Left lobe of liver (tissue), 2 donors: Measurements from ENCODE around the gene PLEKHM3. TPM values are rescaled to one million over a fixed set of nuclear protein-coding genes. Genes with fewer than 3 reads are reported as not detected.

Source experiments
- ATAC-seq: fragments of 200-7000 bp; cut with Tn5 transposase; one replicate; pipeline ENCODE4 v1.9.1; 2020; ENCODE audit warnings: mild to moderate bottlenecking, moderate library complexity
- DNase-seq: peaks from one replicate; pipeline ENCODE4 v3.0.0-alpha.2; 2020; ENCODE audit warnings: low spot score
- total RNA-seq: library from RNA; stranded (reverse); gene quantifications from one replicate; pipeline ENCODE4 v1.2.1, GENCODE V29; 2021
- donor health status: DM: no; HTN: no; CAD: no; lungs with moderate emphysema.
- donor health status: DM: no; HTN: yes; CAD: no.

Gene PLEKHM3
- total RNA-seq, 1 donor from 2014 or later = 8.5 TPM

DNA sequence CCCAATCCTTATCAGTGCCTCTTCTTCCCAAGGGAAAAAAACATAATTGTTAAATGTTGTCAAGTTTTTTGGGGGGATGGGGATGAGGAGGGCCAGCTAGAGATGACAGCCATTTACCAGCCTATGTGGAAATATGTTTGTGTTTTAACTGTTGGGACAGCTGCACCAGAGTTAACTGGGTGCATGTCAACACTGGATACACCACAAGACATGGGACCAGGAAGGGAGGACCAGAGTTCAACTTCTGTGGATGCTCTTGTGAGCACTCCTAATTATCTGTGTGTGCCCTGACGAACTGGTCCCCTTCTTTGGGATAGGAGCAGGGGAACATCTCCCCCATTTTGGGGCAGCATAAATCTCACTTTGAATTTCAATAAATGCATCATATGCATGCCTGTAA, 189.5 kb downstream of the PLEKHM3 start:
- DNase-seq = no peak
- ATAC-seq = peak; percentile 29

- ATAC-seq (no peak), DNase-seq (peak; percentile 16)
Measured at GRCh38 chr2:207833251-207833751, 192.0 kb downstream of the PLEKHM3 start.

GRCh38 chr2:207831584-207832248, 193.6 kb downstream of the PLEKHM3 start:
- ATAC-seq = peak; percentile 22
- peak; percentile 36 for DNase-seq

DNA sequence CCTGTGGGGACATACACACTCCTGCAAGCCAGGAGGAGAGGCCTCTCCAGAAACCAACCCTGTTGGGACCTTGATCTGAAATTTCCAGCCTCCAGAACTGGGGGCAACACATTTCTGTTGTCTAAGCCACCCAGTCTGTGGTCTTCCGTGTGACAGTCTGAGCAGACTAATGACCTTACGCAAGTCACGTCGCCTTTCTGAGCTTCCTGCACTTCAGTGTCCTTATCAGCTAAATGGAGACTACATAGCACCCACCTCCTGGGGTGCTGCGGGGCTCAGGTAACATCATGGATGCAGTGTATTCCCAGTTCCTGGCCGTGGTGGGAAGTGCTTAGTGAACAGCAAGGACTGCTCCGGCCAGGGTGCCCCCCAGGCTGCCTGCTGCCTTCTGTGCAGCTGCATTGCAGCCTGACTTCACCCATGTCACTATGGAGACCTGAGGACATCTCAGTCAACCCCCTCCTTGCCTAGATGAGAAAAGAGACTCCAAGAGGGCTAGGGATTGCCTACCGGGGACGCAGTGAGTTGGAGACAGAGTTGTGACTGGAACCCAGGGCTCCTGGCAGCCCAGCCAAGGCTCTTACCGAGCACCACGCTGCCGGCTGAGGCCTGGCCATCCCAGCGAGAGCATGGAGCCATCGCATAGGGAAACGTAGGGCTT, 194.4 kb downstream of the PLEKHM3 start:
- ATAC-seq = no peak
- DNase-seq = peak; percentile 40

DNA sequence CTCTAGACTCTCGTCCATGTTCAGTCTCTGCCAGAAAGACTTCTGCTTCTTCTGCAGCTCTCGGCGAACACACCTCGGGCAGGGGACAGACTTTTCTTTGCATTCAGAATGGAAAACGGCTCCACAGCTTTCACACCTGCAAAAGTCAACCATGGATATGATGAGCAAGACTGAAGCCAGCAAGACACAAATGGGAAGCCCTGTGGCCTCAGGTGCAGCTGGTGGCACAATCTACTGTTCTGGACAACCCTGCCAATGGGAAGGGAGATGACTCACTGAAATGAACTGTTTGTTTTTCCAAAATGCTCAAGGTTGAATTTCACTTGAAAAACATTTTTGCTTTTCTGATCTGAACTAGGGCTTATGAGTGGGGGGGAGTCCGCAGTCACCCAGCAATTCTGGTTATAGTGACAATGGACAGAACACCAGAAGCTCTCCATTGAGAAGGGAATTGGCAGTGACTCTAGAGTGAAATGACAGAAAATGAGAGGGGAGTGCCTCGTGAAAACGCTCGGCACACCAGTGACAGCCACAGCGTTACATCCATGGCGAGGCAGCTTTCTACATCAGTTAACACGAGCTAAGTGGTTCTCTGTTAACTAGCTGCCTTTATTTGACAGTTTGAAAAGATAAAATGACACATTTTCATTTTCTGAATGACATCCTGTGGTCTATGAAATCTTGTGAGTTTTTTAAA, 196.8 kb downstream of the PLEKHM3 start:
- DNase-seq (peak; percentile 60), ATAC-seq (peak; percentile 77)

- peak; percentile 43 for ATAC-seq
Measured at GRCh38 chr2:207825978-207826377, 199.3 kb downstream of the PLEKHM3 start.

DNA sequence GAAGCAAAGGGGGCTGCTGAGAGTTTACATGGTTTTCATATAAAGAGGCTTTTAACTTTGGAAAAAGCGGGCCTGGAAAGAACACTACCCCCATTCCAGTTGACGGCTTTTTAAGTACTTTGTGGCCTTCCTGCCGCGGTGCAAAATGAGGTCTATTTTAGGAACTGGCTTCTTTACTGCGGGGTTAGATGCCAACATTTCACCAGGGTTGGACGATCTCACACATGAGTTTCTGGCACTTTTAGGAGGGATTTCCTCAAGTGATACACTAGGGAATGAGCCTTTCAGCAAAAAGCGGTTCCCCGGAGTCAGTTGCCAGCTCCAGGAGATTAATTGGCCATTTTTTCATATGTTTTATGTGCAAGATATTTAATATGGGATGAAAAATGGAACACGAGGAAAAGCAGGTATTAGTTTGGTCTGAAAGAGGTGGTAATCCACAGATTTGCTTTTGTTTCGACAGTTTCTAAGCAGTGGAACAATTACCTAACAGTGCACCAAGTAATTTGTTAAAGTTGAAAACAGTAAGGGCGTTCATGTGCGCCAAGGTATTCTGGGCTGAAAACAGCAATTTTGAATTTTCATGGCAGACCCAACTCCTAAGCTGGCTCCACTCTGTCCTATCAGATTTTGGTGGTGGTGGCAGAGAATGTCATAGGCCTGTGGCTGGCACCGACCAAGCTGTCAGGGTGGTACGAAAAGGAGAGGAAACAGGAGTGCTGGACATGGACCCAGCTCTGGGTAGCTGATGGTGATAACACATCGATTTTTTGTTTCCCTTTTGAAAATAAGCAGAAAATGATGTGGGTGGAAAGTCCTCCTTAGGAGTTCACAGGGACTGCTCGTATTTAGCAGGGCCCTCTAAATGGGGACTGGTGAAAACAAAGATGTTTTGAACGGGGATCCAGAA, 200.0 kb downstream of the PLEKHM3 start:
- DNase-seq (no peak), ATAC-seq (peak; percentile 73)

More at GRCh38 chr2:207825978-207826377, 199.3 kb downstream of the PLEKHM3 start:
- DNase-seq = no peak

DNA sequence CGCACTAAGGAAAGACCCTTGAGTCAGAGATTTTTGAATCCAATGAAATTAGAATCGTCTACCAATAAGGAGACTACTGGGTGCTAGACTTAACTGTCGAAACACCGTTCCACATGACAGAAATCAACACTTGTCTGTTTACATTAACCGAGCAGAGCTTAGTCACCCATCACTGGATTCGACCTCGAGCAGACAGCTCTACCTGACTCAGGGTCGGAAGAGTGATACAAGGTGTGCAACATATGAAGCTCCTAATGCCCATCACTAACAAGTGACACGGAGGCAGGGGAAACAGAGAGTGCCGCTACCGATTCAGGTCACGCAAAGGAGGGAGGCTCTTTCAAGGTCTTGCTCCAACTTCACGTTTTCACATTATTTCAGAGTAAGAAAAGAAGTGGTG, 201.5 kb downstream of the PLEKHM3 start:
- no peak for ATAC-seq
- DNase-seq = no peak

- ATAC-seq (peak; percentile 84), DNase-seq (peak; percentile 88)
Measured at GRCh38 chr2:207819839-207820784, 205.2 kb downstream of the PLEKHM3 start.

- DNase-seq = no peak
- peak; percentile 52 for ATAC-seq
Measured at GRCh38 chr2:207819021-207819797, 206.1 kb downstream of the PLEKHM3 start.

- no peak for DNase-seq
- no peak for ATAC-seq
Measured at GRCh38 chr2:207816546-207816945, 208.8 kb downstream of the PLEKHM3 start.

- DNase-seq (peak; percentile 62), ATAC-seq (peak; percentile 19)
Measured at GRCh38 chr2:207815254-207815653, 210.1 kb downstream of the PLEKHM3 start.

DNA sequence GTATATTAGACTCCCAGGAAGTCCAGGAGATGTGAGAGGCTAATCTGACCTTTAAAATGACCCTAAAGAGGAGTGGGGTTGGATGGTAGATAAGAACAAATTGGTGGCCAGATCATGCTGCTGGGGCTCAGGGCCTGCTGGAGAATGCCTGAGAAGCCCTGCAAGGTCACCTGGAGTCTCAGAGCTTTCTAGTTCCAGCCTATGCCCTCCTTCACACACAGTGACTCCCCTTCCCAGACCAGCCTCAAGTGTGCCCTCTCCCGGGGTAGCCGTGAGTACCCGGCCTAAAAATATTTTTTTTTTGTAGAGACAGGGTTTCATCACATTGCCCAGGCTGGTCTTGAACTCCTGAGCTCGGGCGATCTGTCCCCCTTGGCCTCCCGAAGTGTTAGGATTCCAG, 211.4 kb downstream of the PLEKHM3 start:
- ATAC-seq = no peak
- DNase-seq = no peak

DNA sequence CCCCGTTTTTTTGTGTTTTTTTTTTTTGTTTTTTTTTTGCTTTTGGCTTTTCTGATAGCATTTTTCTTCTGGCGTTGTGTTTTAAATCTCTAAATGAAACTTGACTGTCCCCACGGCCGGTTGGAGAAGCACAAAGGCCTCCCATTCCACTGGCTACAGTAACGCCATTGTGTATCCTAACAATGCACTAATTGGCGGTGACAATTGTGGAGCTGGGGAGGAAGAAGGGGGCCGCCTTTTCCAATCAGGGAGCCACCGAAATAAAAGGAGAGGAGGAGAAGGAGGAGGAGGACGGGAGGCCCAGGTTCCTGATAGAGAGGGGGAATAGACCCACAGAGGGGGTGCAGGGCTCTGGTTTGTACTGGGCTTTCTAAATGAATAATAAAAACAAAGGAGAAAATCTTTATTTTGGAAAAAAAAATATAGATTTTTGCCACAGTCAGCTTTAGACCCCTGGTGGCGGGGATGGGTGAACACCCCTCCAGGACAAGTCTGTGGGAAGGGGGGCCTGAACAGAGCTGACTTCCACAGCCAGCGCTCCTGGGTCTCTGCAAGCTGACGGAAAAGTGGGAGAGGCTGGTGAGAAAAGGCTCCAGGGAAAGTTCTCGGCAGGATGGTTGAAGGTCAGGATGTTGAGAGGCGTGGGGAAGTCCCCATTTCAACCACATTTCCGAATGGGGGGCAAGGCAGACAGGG, 212.0 kb downstream of the PLEKHM3 start:
- DNase-seq = no peak
- ATAC-seq = no peak

DNA sequence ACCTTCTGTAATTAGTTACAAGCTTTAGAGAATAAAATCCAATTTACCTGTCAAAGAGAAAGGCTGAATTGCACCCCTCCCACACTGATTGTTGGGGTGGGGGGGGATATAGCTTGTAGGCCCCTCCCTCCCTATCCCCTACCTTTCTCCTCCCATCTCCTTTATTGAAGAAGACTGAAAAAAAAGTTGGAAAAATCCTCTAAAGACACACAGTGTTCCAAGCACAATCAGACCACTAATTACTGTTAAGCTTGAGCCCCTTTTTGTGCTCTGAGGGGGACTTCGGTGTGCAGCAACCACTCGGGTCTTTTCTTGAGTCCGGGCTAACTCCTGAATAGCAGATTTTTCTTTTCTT, 212.6 kb downstream of the PLEKHM3 start:
- ATAC-seq = no peak
- no peak for DNase-seq

- DNase-seq (no peak), ATAC-seq (no peak)
Measured at GRCh38 chr2:207812058-207812725, 213.1 kb downstream of the PLEKHM3 start.

DNA sequence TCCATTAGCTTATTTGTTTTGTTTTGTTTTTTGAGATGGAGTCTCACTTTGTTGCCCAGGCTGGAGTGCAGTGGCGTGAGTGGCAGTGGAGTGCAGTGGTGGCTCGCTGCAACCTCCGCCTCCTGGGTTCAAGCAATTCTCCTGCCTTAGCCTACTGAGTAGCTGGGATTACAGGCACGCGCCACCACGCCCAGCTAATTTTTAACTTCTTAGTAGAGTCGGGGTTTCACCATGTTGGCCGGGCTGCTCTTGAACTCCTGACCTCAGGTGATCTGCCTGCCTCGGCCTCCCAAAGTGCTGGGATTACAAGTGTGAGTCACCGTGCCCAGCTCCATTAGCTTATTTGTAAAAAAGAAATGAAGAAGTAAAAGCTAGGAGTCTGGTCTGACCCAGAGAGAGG, 213.7 kb downstream of the PLEKHM3 start:
- DNase-seq = peak; percentile 54
- peak; percentile 3 for ATAC-seq
